ENCODE results near the gene NCKAP5. TPM values are rescaled to one million over a fixed set of nuclear protein-coding genes. Genes with fewer than 3 reads are reported as not detected.

The NCKAP5 gene
- total and polyA plus RNA-seq, 9 of the 15 experiments (the other 6 are each of a cell fraction or from before 2014, with no cell fraction given), result not detected

DNA sequence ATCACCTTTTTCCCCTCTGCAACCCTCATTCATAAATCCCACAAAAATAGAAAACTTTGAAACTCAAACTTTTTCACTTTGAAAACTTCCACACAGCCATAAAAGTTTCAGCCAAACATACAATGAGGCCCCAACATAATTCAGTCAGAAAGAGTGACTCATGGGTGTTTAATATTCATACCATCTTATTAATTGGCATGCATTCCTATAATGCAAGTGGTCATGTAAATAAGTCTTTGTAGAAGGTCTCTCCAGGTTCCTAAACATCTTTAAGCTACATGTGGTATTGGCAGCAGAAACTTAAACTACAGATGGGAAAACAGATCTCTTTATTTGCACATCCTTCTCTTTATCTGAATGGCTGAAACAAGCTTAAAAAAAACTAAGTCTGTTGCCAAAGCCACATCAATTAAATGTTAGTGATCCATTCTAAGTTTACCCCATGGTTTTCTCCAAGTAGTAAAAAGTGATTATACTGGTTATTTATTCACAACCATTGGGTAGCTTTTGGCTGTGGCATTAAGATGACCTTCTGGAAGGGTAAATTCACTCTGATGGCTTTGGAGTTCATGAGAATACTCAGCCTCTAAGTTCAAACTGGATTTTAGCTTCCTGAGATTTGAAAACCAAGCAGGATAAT lies 828.1 kb downstream of the NCKAP5 start (continued):
- no peak for TF ChIP-seq ZNF699 (CRISPR knock-in tag; IDR thresholded peaks at IDR 0.05; ENCODE audit: insufficient replicate concordance)

DNA sequence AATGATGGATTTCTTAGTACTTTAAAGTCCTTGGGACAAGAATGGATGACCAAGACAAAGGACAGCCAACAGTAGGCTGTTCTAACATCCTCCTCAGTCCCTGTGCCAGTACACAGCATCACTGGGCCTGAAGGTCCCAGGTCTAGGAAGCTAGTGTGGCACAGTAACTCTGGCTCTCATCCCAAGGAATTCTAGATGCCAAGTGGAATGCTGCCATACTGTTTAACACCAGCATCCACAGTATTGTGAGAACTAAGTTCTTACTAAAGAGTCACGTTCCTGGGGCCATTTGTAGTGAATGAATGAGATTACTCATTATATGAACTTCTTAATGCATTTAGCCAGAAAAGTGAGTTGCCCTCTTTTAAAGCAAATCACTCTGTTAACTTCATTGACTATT lies 830.0 kb downstream of the NCKAP5 start:
- no TSS peak for BruUV-seq (replicated peaks)
- Histone ChIP-seq H3K4me2 (ENCODE audit: insufficient read depth, low read length) (no peak overlapping the region), H3K36me3 (ENCODE audit: control insufficient read depth, insufficient read depth, low read length) (no peaks in the 10 kb centered on the region), H2AFZ (ENCODE audit: low read depth, low read length) (no peak overlapping the region), H4K20me1 (replicated peaks; ENCODE audit: control insufficient read depth, insufficient read depth, low read length) (no peaks in the 10 kb centered on the region), H3K9me1 (ENCODE audit: control insufficient read depth, insufficient read depth, low read length) (no peaks in the 10 kb centered on the region), H3K27me3 (ENCODE audit: control insufficient read depth in 2 of 2, insufficient read depth in 2 of 2, low read length in 2 of 2) (no peaks in the 10 kb centered on the region), H3K4me3 (no peak overlapping the region), H3K79me2 (ENCODE audit: control insufficient read depth, insufficient read depth, low read length) (no peaks in the 10 kb centered on the region), H3K9me3 (replicated peaks; ENCODE audit: control insufficient read depth, insufficient read depth, low read depth, low read length) (no peaks in the 10 kb centered on the region), H3K4me1 (replicated peaks in 1 of 2; ENCODE audit: control insufficient read depth in 2 of 2, insufficient read depth in 2 of 2, low read length in 2 of 2) (no peaks in the 10 kb centered on the region), H3K27ac (ENCODE audit: extremely low read depth, low read depth, low read length) (no peak overlapping the region), H3K9ac (ENCODE audit: insufficient read depth in 1 of 2, low read depth in 2 of 2, low read length in 2 of 2) (no peak overlapping the region)
- intact Hi-C loops (cut with micrococcal nuclease) (no loop called here), in situ Hi-C loops (cut with MboI) (no loop called here)
- WGBS (ENCODE audit: insufficient coverage, low coverage, missing lambda C conversion rate), result 0% methylated on average over 1 of the region's 1 CpG
- ChIA-PET CTCF (ENCODE audit: low intra/inter-chr PET ratio) (no interaction called here), POLR2A (no interaction called here)
- DNase-seq (ENCODE audit: extremely low read depth in 1 of 4, low spot score in 3 of 4), result no peak
- no peak for ATAC-seq
- no peak for FAIRE-seq
- TF ChIP-seq ZBTB8A (IDR thresholded peaks at IDR 0.05; ENCODE audit: partially characterized antibody) (no peak), PYGO2 (tag; IDR thresholded peaks at IDR 0.05) (no peak), BACH1 (tag; IDR thresholded peaks at IDR 0.05) (no peak), MEF2D (tag; conservative IDR thresholded peaks at IDR 0.05; ENCODE audit: low read depth) (no peak), ZNF3 (CRISPR knock-in tag; IDR thresholded peaks at IDR 0.05) (no peak), BRCA1 (IDR thresholded peaks at IDR 0.05) (no peak), BRCA1 (CRISPR knock-in tag; IDR thresholded peaks at IDR 0.05) (no peak), GATA2 (CRISPR knock-in tag; IDR thresholded peaks at IDR 0.05) (no peak), JUND (IDR thresholded peaks at IDR 0.05; ENCODE audit: borderline replicate concordance, low read depth, low read length) (no peak), JUND (tag; IDR thresholded peaks at IDR 0.05; ENCODE audit: borderline replicate concordance, low read depth, low read length) (no peak), DACH1 (IDR thresholded peaks at IDR 0.05; ENCODE audit: partially characterized antibody) (no peak), CREBBP (IDR thresholded peaks at IDR 0.05; ENCODE audit: low read depth, low read length) (no peak), ZNF445 (CRISPR knock-in tag; IDR thresholded peaks at IDR 0.05; ENCODE audit: low read depth) (no peak), KAT2B (IDR thresholded peaks at IDR 0.05; ENCODE audit: low read depth, low read length) (no peak), BDP1 (IDR thresholded peaks at IDR 0.05; ENCODE audit: insufficient read depth, insufficient read length) (no peak), SMARCA4 (IDR thresholded peaks at IDR 0.05) (no peak)
- TF ChIP-seq, protein P1, sequence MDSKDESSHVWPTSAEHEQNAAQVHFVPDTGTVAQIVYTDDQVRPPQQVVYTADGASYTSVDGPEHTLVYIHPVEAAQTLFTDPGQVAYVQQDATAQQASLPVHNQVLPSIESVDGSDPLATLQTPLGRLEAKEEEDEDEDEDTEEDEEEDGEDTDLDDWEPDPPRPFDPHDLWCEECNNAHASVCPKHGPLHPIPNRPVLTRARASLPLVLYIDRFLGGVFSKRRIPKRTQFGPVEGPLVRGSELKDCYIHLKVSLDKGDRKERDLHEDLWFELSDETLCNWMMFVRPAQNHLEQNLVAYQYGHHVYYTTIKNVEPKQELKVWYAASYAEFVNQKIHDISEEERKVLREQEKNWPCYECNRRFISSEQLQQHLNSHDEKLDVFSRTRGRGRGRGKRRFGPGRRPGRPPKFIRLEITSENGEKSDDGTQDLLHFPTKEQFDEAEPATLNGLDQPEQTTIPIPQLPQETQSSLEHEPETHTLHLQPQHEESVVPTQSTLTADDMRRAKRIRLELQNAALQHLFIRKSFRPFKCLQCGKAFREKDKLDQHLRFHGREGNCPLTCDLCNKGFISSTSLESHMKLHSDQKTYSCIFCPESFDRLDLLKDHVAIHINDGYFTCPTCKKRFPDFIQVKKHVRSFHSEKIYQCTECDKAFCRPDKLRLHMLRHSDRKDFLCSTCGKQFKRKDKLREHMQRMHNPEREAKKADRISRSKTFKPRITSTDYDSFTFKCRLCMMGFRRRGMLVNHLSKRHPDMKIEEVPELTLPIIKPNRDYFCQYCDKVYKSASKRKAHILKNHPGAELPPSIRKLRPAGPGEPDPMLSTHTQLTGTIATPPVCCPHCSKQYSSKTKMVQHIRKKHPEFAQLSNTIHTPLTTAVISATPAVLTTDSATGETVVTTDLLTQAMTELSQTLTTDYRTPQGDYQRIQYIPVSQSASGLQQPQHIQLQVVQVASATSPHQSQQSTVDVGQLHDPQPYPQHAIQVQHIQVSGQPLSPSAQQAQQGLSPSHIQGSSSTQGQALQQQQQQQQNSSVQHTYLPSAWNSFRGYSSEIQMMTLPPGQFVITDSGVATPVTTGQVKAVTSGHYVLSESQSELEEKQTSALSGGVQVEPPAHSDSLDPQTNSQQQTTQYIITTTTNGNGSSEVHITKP (IDR thresholded peaks at IDR 0.05; ENCODE audit: partially characterized antibody), result no peak
- TF ChIP-seq, protein P2, sequence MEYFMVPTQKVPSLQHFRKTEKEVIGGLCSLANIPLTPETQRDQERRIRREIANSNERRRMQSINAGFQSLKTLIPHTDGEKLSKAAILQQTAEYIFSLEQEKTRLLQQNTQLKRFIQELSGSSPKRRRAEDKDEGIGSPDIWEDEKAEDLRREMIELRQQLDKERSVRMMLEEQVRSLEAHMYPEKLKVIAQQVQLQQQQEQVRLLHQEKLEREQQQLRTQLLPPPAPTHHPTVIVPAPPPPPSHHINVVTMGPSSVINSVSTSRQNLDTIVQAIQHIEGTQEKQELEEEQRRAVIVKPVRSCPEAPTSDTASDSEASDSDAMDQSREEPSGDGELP (CRISPR knock-in tag; IDR thresholded peaks at IDR 0.05; ENCODE audit: borderline replicate concordance), result no peak

All from K562 (cell line).